MM.1S (cell line): ENCODE measurements around the gene SETMAR.

Experiments
- DNase-seq: peaks from one replicate; pipeline ENCODE4 v3.0.0-alpha.2; 2015
- H2AFZ ChIP-seq: fragments of 300-600 bp; sonication (generic); 2 replicates; pipeline ENCODE4 v1.6.0; 2016; ENCODE audit warnings: antibody characterized with exemption, low read length
- H3F3A ChIP-seq: fragments of 300-600 bp; sonication (generic); 2 replicates; pipeline ENCODE4 v1.6.1; 2016; ENCODE audit warnings: mild to moderate bottlenecking, antibody characterized with exemption, low read length, moderate library complexity, mixed read lengths; ENCODE audit not compliant: insufficient read depth
- H3K27ac ChIP-seq: fragments of 300-600 bp; sonication (generic); 2 replicates; pipeline ENCODE4 v1.5.1; 2016; ENCODE audit warnings: mild to moderate bottlenecking, low read length
- H3K27me3 ChIP-seq: fragments of 300-600 bp; sonication (generic); replicated peaks from 2 replicates; pipeline ENCODE4 v1.6.0; 2016; ENCODE audit warnings: low read length; ENCODE audit not compliant: insufficient read depth
- H3K36me3 ChIP-seq: fragments of 300-600 bp; sonication (generic); replicated peaks from 2 replicates; pipeline ENCODE4 v1.6.1; 2016; ENCODE audit warnings: mild to moderate bottlenecking, low read length, mixed read lengths; ENCODE audit not compliant: insufficient read depth
- H3K4me1 ChIP-seq: fragments of 300-600 bp; sonication (generic); 2 replicates; pipeline ENCODE4 v1.6.1; 2016; ENCODE audit warnings: low read length, mixed read lengths
- H3K4me2 ChIP-seq: fragments of 300-600 bp; sonication (generic); 2 replicates; pipeline ENCODE4 v1.6.0; 2016; ENCODE audit warnings: low read depth, low read length
- H3K4me3 ChIP-seq: fragments of 300-600 bp; sonication (generic); 2 replicates; pipeline ENCODE4 v1.5.1; 2016; ENCODE audit warnings: low read length, mixed read lengths
- H3K79me2 ChIP-seq: fragments of 300-600 bp; sonication (generic); 2 replicates; pipeline ENCODE4 v1.6.1; 2016; ENCODE audit warnings: mixed run types, low read length, mixed read lengths
- H3K9ac ChIP-seq: fragments of 300-600 bp; sonication (generic); 2 replicates; pipeline ENCODE4 v1.6.1; 2016; ENCODE audit warnings: low read length, mixed read lengths
- H3K9me2 ChIP-seq: fragments of 300-600 bp; sonication (generic); replicated peaks from 2 replicates; pipeline ENCODE4 v1.6.1; 2016; ENCODE audit warnings: mild to moderate bottlenecking, low read length, mixed read lengths; ENCODE audit not compliant: insufficient read depth
- H3K9me3 ChIP-seq: fragments of 300-600 bp; sonication (generic); replicated peaks from 2 replicates; pipeline ENCODE4 v1.6.1; 2016; ENCODE audit warnings: mild to moderate bottlenecking, low read length, mixed read lengths; ENCODE audit not compliant: insufficient read depth
- H4K20me1 ChIP-seq: fragments of 300-600 bp; sonication (generic); 2 replicates; pipeline ENCODE4 v1.6.1; 2016; ENCODE audit warnings: mild to moderate bottlenecking, low read length, moderate library complexity, mixed read lengths; ENCODE audit not compliant: insufficient read depth
- EZH2 ChIP-seq: fragments of 300-600 bp; sonication (generic); optimal IDR thresholded peaks from 2 replicates; pipeline ENCODE3; 2017; ENCODE audit warnings: low read depth, mild to moderate bottlenecking, antibody characterized with exemption, low read length, mixed read lengths
- EZH2phosphoT487 ChIP-seq: fragments of 300-600 bp; sonication (generic); IDR thresholded peaks from 2 replicates; pipeline ENCODE4 v1.6.1; 2018; ENCODE audit warnings: antibody characterized with exemption, low read length
- TF ChIP-seq, protein P1 (sequence below): fragments of 300-600 bp; sonication (generic); IDR thresholded peaks from 2 replicates; pipeline ENCODE4 v1.5.1; 2016; ENCODE audit warnings: antibody characterized with exemption, low read length, mixed read lengths

SETMAR gene

DNA sequence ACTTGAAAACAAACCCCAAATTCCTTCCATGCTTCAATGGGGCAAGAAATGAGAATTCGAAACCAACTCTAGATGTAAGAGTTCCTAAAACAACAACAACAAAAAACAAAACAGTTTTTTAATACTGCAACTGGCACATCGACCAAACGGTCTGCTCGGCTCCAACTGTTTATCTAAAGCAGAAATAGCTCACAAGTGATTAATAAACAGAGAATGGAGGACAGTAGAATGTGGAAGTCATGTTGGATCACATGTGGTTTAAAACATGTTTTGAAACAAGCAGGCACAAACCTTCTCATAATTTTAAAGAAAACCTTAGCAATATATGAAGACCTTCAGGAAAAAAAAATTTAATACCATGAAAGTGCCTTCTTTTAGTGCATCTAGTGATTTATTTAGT lies 55.1 kb downstream of the SETMAR start:
- H2AFZ ChIP-seq: no peak overlapping the region
- H3K4me3 ChIP-seq: no peak overlapping the region
- no peaks in the 10 kb centered on the region for H3K27me3 ChIP-seq
- no peak overlapping the region for H3K4me2 ChIP-seq
- no peaks in the 10 kb centered on the region for H3K4me1 ChIP-seq
- TF ChIP-seq EZH2 (no peak), EZH2phosphoT487 (no peak)
- TF ChIP-seq, protein P1, sequence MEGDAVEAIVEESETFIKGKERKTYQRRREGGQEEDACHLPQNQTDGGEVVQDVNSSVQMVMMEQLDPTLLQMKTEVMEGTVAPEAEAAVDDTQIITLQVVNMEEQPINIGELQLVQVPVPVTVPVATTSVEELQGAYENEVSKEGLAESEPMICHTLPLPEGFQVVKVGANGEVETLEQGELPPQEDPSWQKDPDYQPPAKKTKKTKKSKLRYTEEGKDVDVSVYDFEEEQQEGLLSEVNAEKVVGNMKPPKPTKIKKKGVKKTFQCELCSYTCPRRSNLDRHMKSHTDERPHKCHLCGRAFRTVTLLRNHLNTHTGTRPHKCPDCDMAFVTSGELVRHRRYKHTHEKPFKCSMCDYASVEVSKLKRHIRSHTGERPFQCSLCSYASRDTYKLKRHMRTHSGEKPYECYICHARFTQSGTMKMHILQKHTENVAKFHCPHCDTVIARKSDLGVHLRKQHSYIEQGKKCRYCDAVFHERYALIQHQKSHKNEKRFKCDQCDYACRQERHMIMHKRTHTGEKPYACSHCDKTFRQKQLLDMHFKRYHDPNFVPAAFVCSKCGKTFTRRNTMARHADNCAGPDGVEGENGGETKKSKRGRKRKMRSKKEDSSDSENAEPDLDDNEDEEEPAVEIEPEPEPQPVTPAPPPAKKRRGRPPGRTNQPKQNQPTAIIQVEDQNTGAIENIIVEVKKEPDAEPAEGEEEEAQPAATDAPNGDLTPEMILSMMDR: no peak
- H3F3A ChIP-seq: no peaks in the 10 kb centered on the region
- H3K27ac ChIP-seq: no peak overlapping the region
- H3K79me2 ChIP-seq: no peaks in the 10 kb centered on the region
- no peak for DNase-seq
- H4K20me1 ChIP-seq: no peaks in the 10 kb centered on the region
- no peak overlapping the region for H3K9ac ChIP-seq
- H3K36me3 ChIP-seq: no peaks in the 10 kb centered on the region
- no peaks in the 10 kb centered on the region for H3K9me3 ChIP-seq
- H3K9me2 ChIP-seq: no peaks in the 10 kb centered on the region

DNA sequence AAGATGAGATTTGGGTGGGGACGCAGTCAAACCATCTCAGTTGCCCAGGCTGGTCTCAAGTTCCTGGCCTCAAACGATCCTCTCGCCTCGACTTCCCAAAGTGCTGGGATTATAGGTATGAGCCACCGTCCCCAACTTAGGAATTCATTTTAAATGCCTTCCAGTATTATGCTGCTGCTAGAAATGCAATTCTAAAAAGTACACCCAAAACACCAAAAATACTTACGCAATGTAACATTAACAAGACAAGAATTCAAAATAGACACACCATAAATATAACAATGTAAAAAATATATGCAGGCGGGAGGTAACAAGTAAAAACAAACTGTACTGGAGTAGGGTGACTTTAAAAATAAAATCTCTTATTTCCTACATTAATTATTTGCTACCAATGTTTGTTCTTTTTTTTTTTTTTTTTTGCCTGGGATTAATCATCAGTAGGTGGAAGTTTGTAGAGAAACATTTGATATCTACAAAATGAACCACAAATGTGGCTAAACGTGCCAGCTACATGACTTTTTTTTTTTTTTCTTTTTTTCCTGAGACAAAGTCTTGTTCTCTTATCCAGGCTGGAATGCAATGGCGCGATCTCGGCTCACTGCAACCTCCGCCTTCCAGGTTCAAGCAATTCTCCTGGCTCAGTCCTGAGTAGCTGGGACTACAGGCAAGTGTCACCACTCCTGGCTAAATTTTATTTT lies 56.8 kb downstream of the SETMAR start:
- H3K9ac ChIP-seq: no peak overlapping the region
- no peak overlapping the region for H3K4me3 ChIP-seq
- no peaks in the 10 kb centered on the region for H3K27me3 ChIP-seq
- H3K27ac ChIP-seq: no peak overlapping the region
- no peaks in the 10 kb centered on the region for H3K9me2 ChIP-seq
- no peaks in the 10 kb centered on the region for H3F3A ChIP-seq
- DNase-seq: no peak
- H3K4me1 ChIP-seq: no peaks in the 10 kb centered on the region
- TF ChIP-seq EZH2 (no peak), EZH2phosphoT487 (no peak)
- TF ChIP-seq, protein P1: no peak
- no peaks in the 10 kb centered on the region for H3K36me3 ChIP-seq
- H4K20me1 ChIP-seq: no peaks in the 10 kb centered on the region
- H2AFZ ChIP-seq: no peak overlapping the region
- no peak overlapping the region for H3K4me2 ChIP-seq
- no peaks in the 10 kb centered on the region for H3K9me3 ChIP-seq
- no peaks in the 10 kb centered on the region for H3K79me2 ChIP-seq

DNA sequence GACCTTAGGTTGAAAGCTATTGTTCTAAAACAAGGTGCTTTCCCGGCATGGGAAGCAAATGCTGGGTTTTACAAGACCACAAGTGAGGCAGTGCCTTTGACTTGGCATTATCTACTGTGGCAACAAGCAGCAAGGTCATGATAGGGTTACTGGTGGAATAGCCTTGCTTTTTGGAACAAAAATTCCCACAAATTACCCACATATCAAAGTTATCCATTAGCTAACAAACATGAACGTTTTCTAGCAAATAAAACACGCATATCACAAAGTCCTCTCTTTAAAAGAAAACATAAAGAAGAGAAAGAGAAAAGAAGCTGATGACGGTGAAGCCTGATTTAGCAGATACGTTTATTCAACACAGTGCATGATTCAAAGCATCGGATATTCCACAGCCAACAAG lies 57.6 kb downstream of the SETMAR start:
- Histone ChIP-seq H3K9me2 (no peaks in the 10 kb centered on the region), H3K9me3 (no peaks in the 10 kb centered on the region), H3K4me1 (no peaks in the 10 kb centered on the region), H3F3A (no peaks in the 10 kb centered on the region), H3K27ac (no peak overlapping the region), H3K27me3 (no peaks in the 10 kb centered on the region), H3K36me3 (no peaks in the 10 kb centered on the region), H3K4me3 (no peak overlapping the region), H3K9ac (no peak overlapping the region), H4K20me1 (no peaks in the 10 kb centered on the region), H3K4me2 (no peak overlapping the region), H3K79me2 (no peaks in the 10 kb centered on the region), H2AFZ (no peak overlapping the region)
- TF ChIP-seq, protein P1: no peak
- TF ChIP-seq EZH2 (no peak), EZH2phosphoT487 (no peak)
- DNase-seq: no peak
